IPS DF 6.9 (cell line): ENCODE measurements around the gene DMKN.
A peak's percentile ranks its signal among the peaks of the same experiment; 100 is the strongest.

Experiments
- DNase-seq: peaks from one replicate; pipeline ENCODE4 v3.0.0-alpha.2; 2013; ENCODE audit warnings: low read depth, low spot score
- H3K27ac ChIP-seq: one replicate; pipeline ENCODE4 v1.5.1; 2013; ENCODE audit warnings: low read length, control low read depth
- H3K27me3 ChIP-seq: 2 replicates; pipeline ENCODE4 v1.6.1; 2013; ENCODE audit warnings: mild to moderate bottlenecking, low read length; ENCODE audit not compliant: control insufficient read depth, insufficient read depth
- H3K36me3 ChIP-seq: 2 replicates; pipeline ENCODE4 v1.6.1; 2013; ENCODE audit warnings: low read length; ENCODE audit not compliant: control insufficient read depth, insufficient read depth
- H3K4me1 ChIP-seq: 2 replicates; pipeline ENCODE4 v1.6.1; 2013; ENCODE audit warnings: low read length; ENCODE audit not compliant: control insufficient read depth, insufficient read depth
- H3K4me3 ChIP-seq: 2 replicates; pipeline ENCODE4 v1.5.1; 2013; ENCODE audit warnings: mild to moderate bottlenecking, low read length
- H3K9me3 ChIP-seq: 2 replicates; pipeline ENCODE4 v1.6.1; 2013; ENCODE audit warnings: low read length, inconsistent platforms; ENCODE audit not compliant: control insufficient read depth, insufficient read depth
- WGBS: extraction: QIAGEN DNeasy Blood & Tissue Kit; methylation state at CpG from one replicate; pipeline ENCODE4 v1.1.7; 2013; ENCODE audit warnings: mixed read lengths, missing lambda C conversion rate; ENCODE audit not compliant: insufficient read length, insufficient coverage; 5-methylcytosine and 5-hydroxymethylcytosine counted together

DMKN gene

GRCh38 chr19:35513628-35514281, at the start of gene DMKN:
Gene DMKN, minus strand, starts transcription at chr19:35513649. Its CDS starts 174 bp downstream, at chr19:35513475.
- no CpG with 5 or more reads among the region's 15 CpGs for WGBS
- peak within 1 kb of the TSS; percentile 25; the same call in 1 of the 2 replicates for H3K4me3 ChIP-seq
- no peaks in the 10 kb centered on the region for H3K36me3 ChIP-seq
- H3K9me3 ChIP-seq: no peaks in the 10 kb centered on the region
- no peak within 1 kb of the TSS for H3K27ac ChIP-seq
- no peak for DNase-seq
- peaks cover 13% of the 10 kb centered on the region for H3K4me1 ChIP-seq
- H3K27me3 ChIP-seq: no peaks in the 10 kb centered on the region

GRCh38 chr19:35562776-35563175, 49.3 kb upstream of the DMKN start:
- Histone ChIP-seq H3K27me3 (no peaks in the 10 kb centered on the region), H3K36me3 (no peaks in the 10 kb centered on the region), H3K27ac (no peak overlapping the region), H3K9me3 (no peaks in the 10 kb centered on the region), H3K4me3 (no peak overlapping the region), H3K4me1 (peaks cover 5% of the 10 kb centered on the region; the same call in 1 of the 2 replicates)
- no CpG with 5 or more reads among the region's 2 CpGs for WGBS
- no peak for DNase-seq

GRCh38 chr19:35562336-35562735, 48.9 kb upstream of the DMKN start:
- whole genome bisulfite sequencing: no CpG with 5 or more reads among the region's 17 CpGs

GRCh38 chr19:35561436-35561835, 48.0 kb upstream of the DMKN start:
- H3K4me1 ChIP-seq: peaks cover 6% of the 10 kb centered on the region; the same call in 1 of the 2 replicates
- DNase-seq: no peak
- no peaks in the 10 kb centered on the region for H3K36me3 ChIP-seq
- no peak overlapping the region for H3K27ac ChIP-seq
- no peak overlapping the region for H3K4me3 ChIP-seq
- no CpG with 5 or more reads among the region's 6 CpGs for WGBS
- H3K9me3 ChIP-seq: no peaks in the 10 kb centered on the region
- no peaks in the 10 kb centered on the region for H3K27me3 ChIP-seq

More at GRCh38 chr19:35562336-35562735, 48.9 kb upstream of the DMKN start:
- Histone ChIP-seq H3K4me3 (no peak overlapping the region), H3K27ac (no peak overlapping the region), H3K27me3 (no peaks in the 10 kb centered on the region), H3K36me3 (no peaks in the 10 kb centered on the region), H3K4me1 (peaks cover 5% of the 10 kb centered on the region; the same call in 1 of the 2 replicates), H3K9me3 (no peaks in the 10 kb centered on the region)
- no peak for DNase-seq

- H3K4me3 ChIP-seq: no peak overlapping the region
- no peaks in the 10 kb centered on the region for H3K27me3 ChIP-seq
- H3K27ac ChIP-seq: no peak overlapping the region
- no CpG with 5 or more reads among the region's 6 CpGs for WGBS
- no peaks in the 10 kb centered on the region for H3K36me3 ChIP-seq
- no peaks in the 10 kb centered on the region for H3K9me3 ChIP-seq
- H3K4me1 ChIP-seq: peaks cover 6% of the 10 kb centered on the region; the same call in 1 of the 2 replicates
- DNase-seq: no peak
These were observed 47.2 kb upstream of the DMKN start for GRCh38 chr19:35560677-35561076.

- no CpG with 5 or more reads among the region's 18 CpGs for WGBS
- no peaks in the 10 kb centered on the region for H3K9me3 ChIP-seq
- no peak overlapping the region for H3K4me3 ChIP-seq
- DNase-seq: no peak
- no peaks in the 10 kb centered on the region for H3K27me3 ChIP-seq
- peaks cover 6% of the 10 kb centered on the region; the same call in 1 of the 2 replicates for H3K4me1 ChIP-seq
- no peaks in the 10 kb centered on the region for H3K36me3 ChIP-seq
- no peak overlapping the region for H3K27ac ChIP-seq
These were observed 46.8 kb upstream of the DMKN start for GRCh38 chr19:35560271-35560670.

GRCh38 chr19:35559781-35560180, 46.3 kb upstream of the DMKN start:
- WGBS: no CpG with 5 or more reads among the region's 23 CpGs
- DNase-seq: no peak
- Histone ChIP-seq H3K27ac (no peak overlapping the region), H3K4me3 (no peak overlapping the region), H3K9me3 (no peaks in the 10 kb centered on the region), H3K27me3 (no peaks in the 10 kb centered on the region), H3K4me1 (peaks cover 6% of the 10 kb centered on the region; the same call in 1 of the 2 replicates), H3K36me3 (no peaks in the 10 kb centered on the region)

- Histone ChIP-seq H3K27ac (no peak overlapping the region), H3K36me3 (no peaks in the 10 kb centered on the region), H3K4me1 (peaks cover 6% of the 10 kb centered on the region; the same call in 1 of the 2 replicates), H3K27me3 (no peaks in the 10 kb centered on the region), H3K4me3 (no peak overlapping the region), H3K9me3 (no peaks in the 10 kb centered on the region)
- no CpG with 5 or more reads among the region's 11 CpGs for WGBS
- no peak for DNase-seq
These were observed 45.8 kb upstream of the DMKN start for GRCh38 chr19:35559281-35559659.

- Histone ChIP-seq H3K9me3 (no peaks in the 10 kb centered on the region), H3K36me3 (no peaks in the 10 kb centered on the region), H3K27ac (no peak overlapping the region), H3K27me3 (no peaks in the 10 kb centered on the region), H3K4me1 (peaks cover 6% of the 10 kb centered on the region; the same call in 1 of the 2 replicates), H3K4me3 (peak overlapping the region; percentile 31; the same call in 1 of the 2 replicates)
- no peak for DNase-seq
- no CpG with 5 or more reads among the region's 53 CpGs for WGBS
These were observed 45.2 kb upstream of the DMKN start for GRCh38 chr19:35558400-35559280.

- peaks cover 6% of the 10 kb centered on the region; the same call in 1 of the 2 replicates for H3K4me1 ChIP-seq
- peak; percentile 77 for DNase-seq
- no peaks in the 10 kb centered on the region for H3K9me3 ChIP-seq
- no peaks in the 10 kb centered on the region for H3K36me3 ChIP-seq
- peak overlapping the region; percentile 70; the same call in 1 of the 2 replicates for H3K4me3 ChIP-seq
- WGBS: no CpG with 5 or more reads among the region's 60 CpGs
- no peak overlapping the region for H3K27ac ChIP-seq
- no peaks in the 10 kb centered on the region for H3K27me3 ChIP-seq
These were observed 44.3 kb upstream of the DMKN start for GRCh38 chr19:35557539-35558399.
